Neural cell (in vitro differentiated cells): ENCODE data around the gene HECA. TPM values are rescaled to one million over a fixed set of nuclear protein-coding genes. Genes with fewer than 3 reads are reported as not detected.

ENCODE experiments used
- H2AFZ ChIP-seq: fragments of 200-600, 300-800 bp; sonication (generic), shearing (Covaris generic); 2 replicates; pipeline ENCODE4 v1.6.0; 2014; ENCODE audit warnings: low read depth, mild to moderate bottlenecking, antibody characterized with exemption, low read length, moderate library complexity
- H3F3A ChIP-seq: fragments of 200-600 bp; shearing (Covaris generic); 2 replicates; pipeline ENCODE4 v1.6.1; 2016; ENCODE audit warnings: mild to moderate bottlenecking, moderate library complexity, mixed read lengths, antibody characterized with exemption, low read length; ENCODE audit not compliant: insufficient read depth, poor library complexity, severe bottlenecking
- H3K27ac ChIP-seq: fragments of 200-600, 300-800 bp; sonication (generic), shearing (Covaris generic); 2 replicates; pipeline ENCODE4 v1.5.1; 2014; ENCODE audit warnings: mild to moderate bottlenecking, low read length, moderate library complexity
- H3K27me3 ChIP-seq: fragments of 300-800, 200-600 bp; sonication (generic), shearing (Covaris generic); 2 replicates; pipeline ENCODE4 v1.6.0; 2014; ENCODE audit warnings: mild to moderate bottlenecking, low read depth, low read length, moderate library complexity; ENCODE audit not compliant: insufficient read depth
- H3K36me3 ChIP-seq: fragments of 300-800, 200-600 bp; sonication (generic), shearing (Covaris generic); 2 replicates; pipeline ENCODE4 v1.5.1; 2014; ENCODE audit warnings: mild to moderate bottlenecking, antibody characterized with exemption, low read length, moderate library complexity; ENCODE audit not compliant: insufficient read depth
- H3K4me2 ChIP-seq: fragments of 300-800, 200-600 bp; sonication (generic), shearing (Covaris generic); 2 replicates; pipeline ENCODE4 v1.6.0; 2014; ENCODE audit warnings: mild to moderate bottlenecking, low read length
- H3K4me3 ChIP-seq: fragments of 300-800, 200-600 bp; sonication (generic), shearing (Covaris generic); 2 replicates; pipeline ENCODE4 v1.5.1; 2014; ENCODE audit warnings: mild to moderate bottlenecking, low read length, moderate library complexity
- H3K79me2 ChIP-seq: fragments of 200-600 bp; shearing (Covaris generic); replicated peaks from 2 replicates; pipeline ENCODE4 v1.6.0; 2014; ENCODE audit warnings: mild to moderate bottlenecking, low read length, moderate library complexity; ENCODE audit not compliant: insufficient read depth
- H3K9ac ChIP-seq: fragments of 300-800, 200-600 bp; sonication (generic), shearing (Covaris generic); 2 replicates; pipeline ENCODE4 v1.6.1; 2016; ENCODE audit warnings: mild to moderate bottlenecking, low read length, mixed read lengths
- H3K9me2 ChIP-seq: fragments of 200-600 bp; shearing (Covaris generic); 2 replicates; pipeline ENCODE4 v1.6.1; 2016; ENCODE audit warnings: mild to moderate bottlenecking, low read length, mixed read lengths; ENCODE audit not compliant: insufficient read depth
- H3K9me3 ChIP-seq: fragments of 200-600, 300-800 bp; sonication (generic), shearing (Covaris generic); 2 replicates; pipeline ENCODE4 v1.6.1; 2016; ENCODE audit warnings: mild to moderate bottlenecking, mixed run types, low read length, moderate library complexity, mixed read lengths
- H4K20me1 ChIP-seq: fragments of 200-600 bp; shearing (Covaris generic); 2 replicates; pipeline ENCODE4 v1.6.1; 2016; ENCODE audit warnings: mild to moderate bottlenecking, mixed run types; ENCODE audit not compliant: insufficient read depth
- EP300 ChIP-seq: fragments of 450-650 bp; conservative IDR thresholded peaks from 2 replicates; pipeline ENCODE4 v1.6.1; 2014; ENCODE audit warnings: antibody characterized with exemption, mild to moderate bottlenecking, moderate library complexity; ENCODE audit not compliant: poor library complexity, severe bottlenecking
- EZH2 ChIP-seq: fragments of 200-600, 300-800 bp; shearing (Covaris generic), sonication (generic); IDR thresholded peaks from 2 replicates; pipeline ENCODE4 v1.6.1; 2014; ENCODE audit warnings: antibody characterized with exemption, low read length, borderline replicate concordance, mild to moderate bottlenecking; ENCODE audit not compliant: insufficient read depth, poor library complexity, severe bottlenecking
- MXI1 ChIP-seq: fragments of 450-650 bp; conservative IDR thresholded peaks from 2 replicates; pipeline ENCODE4 v1.6.1; 2014; ENCODE audit warnings: antibody characterized with exemption, mild to moderate bottlenecking; ENCODE audit not compliant: poor library complexity, severe bottlenecking
- POLR2AphosphoS5 ChIP-seq: IDR thresholded peaks from 2 replicates; pipeline ENCODE4 v1.6.1; 2012
- RAD21 ChIP-seq: fragments of 450-650 bp; conservative IDR thresholded peaks from 2 replicates; pipeline ENCODE4 v1.6.1; 2014; ENCODE audit warnings: antibody characterized with exemption, mild to moderate bottlenecking, moderate library complexity
- SMC3 ChIP-seq: fragments of 450-650 bp; conservative IDR thresholded peaks from 2 replicates; pipeline ENCODE4 v1.6.1; 2014; ENCODE audit warnings: antibody characterized with exemption, mild to moderate bottlenecking, moderate library complexity; ENCODE audit not compliant: poor library complexity
- TAF1 ChIP-seq: IDR thresholded peaks from 2 replicates; pipeline ENCODE4 v1.6.1; 2012; ENCODE audit warnings: low read depth
- polyA plus RNA-seq: library from polyadenylated mRNA; depleted of rRNA; stranded (reverse); fragments of >200 nt; gene quantifications from 2 replicates; pipeline ENCODE4 v1.2.3, GENCODE V29; 2014
- TF ChIP-seq, protein P1 (sequence below): fragments of 450-650 bp; IDR thresholded peaks from 2 replicates; pipeline ENCODE4 v1.5.1; 2014; ENCODE audit warnings: antibody characterized with exemption, mild to moderate bottlenecking, moderate library complexity; ENCODE audit not compliant: poor library complexity, severe bottlenecking
- TF ChIP-seq, protein P2 (sequence below): IDR thresholded peaks from 2 replicates; pipeline ENCODE4 v1.6.1; 2012; ENCODE audit warnings: borderline replicate concordance

The HECA gene
- polyA plus RNA-seq, 1 donor from 2014 or later = 20.2 TPM

- H2AFZ ChIP-seq = no peak overlapping the region
- H3K9me3 ChIP-seq = no peaks in the 10 kb centered on the region
- H3K27ac ChIP-seq = no peak overlapping the region
- no peaks in the 10 kb centered on the region for H3K36me3 ChIP-seq
- H3K27me3 ChIP-seq = no peaks in the 10 kb centered on the region
- H3F3A ChIP-seq = no peaks in the 10 kb centered on the region
- H3K79me2 ChIP-seq = no peaks in the 10 kb centered on the region
- H3K9me2 ChIP-seq = no peaks in the 10 kb centered on the region
- no peaks in the 10 kb centered on the region for H4K20me1 ChIP-seq
- no peak overlapping the region for H3K9ac ChIP-seq
- no peak overlapping the region for H3K4me2 ChIP-seq
- TF ChIP-seq EP300 = no peak
- TF ChIP-seq, protein P1, sequence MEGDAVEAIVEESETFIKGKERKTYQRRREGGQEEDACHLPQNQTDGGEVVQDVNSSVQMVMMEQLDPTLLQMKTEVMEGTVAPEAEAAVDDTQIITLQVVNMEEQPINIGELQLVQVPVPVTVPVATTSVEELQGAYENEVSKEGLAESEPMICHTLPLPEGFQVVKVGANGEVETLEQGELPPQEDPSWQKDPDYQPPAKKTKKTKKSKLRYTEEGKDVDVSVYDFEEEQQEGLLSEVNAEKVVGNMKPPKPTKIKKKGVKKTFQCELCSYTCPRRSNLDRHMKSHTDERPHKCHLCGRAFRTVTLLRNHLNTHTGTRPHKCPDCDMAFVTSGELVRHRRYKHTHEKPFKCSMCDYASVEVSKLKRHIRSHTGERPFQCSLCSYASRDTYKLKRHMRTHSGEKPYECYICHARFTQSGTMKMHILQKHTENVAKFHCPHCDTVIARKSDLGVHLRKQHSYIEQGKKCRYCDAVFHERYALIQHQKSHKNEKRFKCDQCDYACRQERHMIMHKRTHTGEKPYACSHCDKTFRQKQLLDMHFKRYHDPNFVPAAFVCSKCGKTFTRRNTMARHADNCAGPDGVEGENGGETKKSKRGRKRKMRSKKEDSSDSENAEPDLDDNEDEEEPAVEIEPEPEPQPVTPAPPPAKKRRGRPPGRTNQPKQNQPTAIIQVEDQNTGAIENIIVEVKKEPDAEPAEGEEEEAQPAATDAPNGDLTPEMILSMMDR = no peak
- no peak for TF ChIP-seq MXI1
- TF ChIP-seq EZH2 = no peak
- no peak for TF ChIP-seq SMC3
- TF ChIP-seq, protein P2, sequence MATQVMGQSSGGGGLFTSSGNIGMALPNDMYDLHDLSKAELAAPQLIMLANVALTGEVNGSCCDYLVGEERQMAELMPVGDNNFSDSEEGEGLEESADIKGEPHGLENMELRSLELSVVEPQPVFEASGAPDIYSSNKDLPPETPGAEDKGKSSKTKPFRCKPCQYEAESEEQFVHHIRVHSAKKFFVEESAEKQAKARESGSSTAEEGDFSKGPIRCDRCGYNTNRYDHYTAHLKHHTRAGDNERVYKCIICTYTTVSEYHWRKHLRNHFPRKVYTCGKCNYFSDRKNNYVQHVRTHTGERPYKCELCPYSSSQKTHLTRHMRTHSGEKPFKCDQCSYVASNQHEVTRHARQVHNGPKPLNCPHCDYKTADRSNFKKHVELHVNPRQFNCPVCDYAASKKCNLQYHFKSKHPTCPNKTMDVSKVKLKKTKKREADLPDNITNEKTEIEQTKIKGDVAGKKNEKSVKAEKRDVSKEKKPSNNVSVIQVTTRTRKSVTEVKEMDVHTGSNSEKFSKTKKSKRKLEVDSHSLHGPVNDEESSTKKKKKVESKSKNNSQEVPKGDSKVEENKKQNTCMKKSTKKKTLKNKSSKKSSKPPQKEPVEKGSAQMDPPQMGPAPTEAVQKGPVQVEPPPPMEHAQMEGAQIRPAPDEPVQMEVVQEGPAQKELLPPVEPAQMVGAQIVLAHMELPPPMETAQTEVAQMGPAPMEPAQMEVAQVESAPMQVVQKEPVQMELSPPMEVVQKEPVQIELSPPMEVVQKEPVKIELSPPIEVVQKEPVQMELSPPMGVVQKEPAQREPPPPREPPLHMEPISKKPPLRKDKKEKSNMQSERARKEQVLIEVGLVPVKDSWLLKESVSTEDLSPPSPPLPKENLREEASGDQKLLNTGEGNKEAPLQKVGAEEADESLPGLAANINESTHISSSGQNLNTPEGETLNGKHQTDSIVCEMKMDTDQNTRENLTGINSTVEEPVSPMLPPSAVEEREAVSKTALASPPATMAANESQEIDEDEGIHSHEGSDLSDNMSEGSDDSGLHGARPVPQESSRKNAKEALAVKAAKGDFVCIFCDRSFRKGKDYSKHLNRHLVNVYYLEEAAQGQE = no peak
- no peak for TF ChIP-seq TAF1
- TF ChIP-seq POLR2AphosphoS5 = no peak
- no peak for TF ChIP-seq RAD21
- H3K4me3 ChIP-seq = no peak overlapping the region
Measured at GRCh38 chr6:139091826-139092225, 43.1 kb upstream of the HECA start.

- Histone ChIP-seq H3K36me3 (no peaks in the 10 kb centered on the region), H2AFZ (no peak overlapping the region), H4K20me1 (no peaks in the 10 kb centered on the region), H3K9ac (no peak overlapping the region), H3K4me3 (no peak overlapping the region), H3F3A (no peaks in the 10 kb centered on the region), H3K4me2 (no peak overlapping the region), H3K9me3 (no peaks in the 10 kb centered on the region), H3K79me2 (no peaks in the 10 kb centered on the region), H3K27me3 (no peaks in the 10 kb centered on the region), H3K9me2 (no peaks in the 10 kb centered on the region), H3K27ac (no peak overlapping the region)
- no peak for TF ChIP-seq TAF1
- no peak for TF ChIP-seq EZH2
- no peak for TF ChIP-seq SMC3
Measured at GRCh38 chr6:139099984-139100383, 34.9 kb upstream of the HECA start.
